ENCODE data around the gene RNF112. TPM values are rescaled to one million over a fixed set of nuclear protein-coding genes. Genes with fewer than 3 reads are reported as not detected.

Gene RNF112
- total RNA-seq, 1 experiment from 2014 or later: not detected

DNA sequence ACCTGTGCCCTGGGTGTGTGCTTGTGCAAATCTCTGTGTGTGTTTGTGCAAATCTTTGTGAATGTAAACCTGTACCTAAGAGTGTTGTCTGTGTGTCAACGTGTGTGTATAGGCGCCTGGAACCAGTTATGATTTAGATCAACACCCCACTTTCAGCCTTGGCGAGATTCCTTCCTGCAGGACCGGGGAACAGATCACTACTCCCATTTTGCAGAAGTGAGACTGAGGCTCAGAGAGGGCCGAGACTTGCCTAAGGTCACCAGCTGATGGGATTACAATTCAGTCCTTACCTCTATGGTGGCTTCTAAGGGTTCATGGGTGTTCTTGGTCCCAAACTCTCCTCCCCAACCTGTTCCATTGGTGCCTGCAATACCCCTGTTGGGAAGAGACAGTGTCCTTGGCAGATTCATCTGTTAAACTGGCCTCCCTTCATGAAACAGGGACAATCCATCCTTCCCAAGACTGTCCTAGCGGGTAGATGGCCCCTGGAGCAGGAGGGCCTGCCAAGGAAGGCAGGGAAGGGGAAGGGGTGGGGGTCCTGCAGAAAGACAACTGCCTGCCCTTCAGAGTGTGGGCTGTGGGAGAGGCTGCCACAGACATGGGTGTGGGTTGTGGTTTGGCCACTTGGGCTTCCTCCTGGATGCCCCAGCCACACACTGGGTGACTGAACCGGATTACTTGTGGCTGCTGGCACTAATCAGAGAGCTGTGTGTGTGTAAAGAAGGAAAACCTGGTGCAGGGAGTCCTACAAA is 39.6 kb upstream of the RNF112 start:
- no peak for DNase-seq (ENCODE audit: low read depth, low spot score)
- in situ Hi-C loops (cut with HindIII; ENCODE audit: low pct_unique_long_range_greater_than_20kb, low sequenced_read_pairs): no loop called here

DNA sequence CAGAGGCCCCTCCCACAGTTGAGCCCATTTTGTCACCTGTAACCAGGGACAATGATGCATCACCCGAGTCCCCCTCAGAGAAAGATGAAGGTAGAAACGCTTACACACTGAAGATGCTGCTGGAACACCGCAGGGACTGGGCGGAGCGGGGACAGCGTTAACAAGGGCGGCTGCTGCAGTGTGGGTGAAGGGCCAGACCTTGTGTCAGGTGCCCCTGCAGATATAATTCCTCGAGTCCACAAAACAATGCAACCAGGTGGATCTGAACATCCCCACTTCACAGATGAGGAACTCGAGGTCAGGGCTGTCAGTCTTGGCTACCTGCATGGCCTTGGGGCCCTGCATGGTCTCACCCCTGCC is 39.0 kb upstream of the RNF112 start:
- in situ Hi-C loops (cut with HindIII; ENCODE audit: low pct_unique_long_range_greater_than_20kb, low sequenced_read_pairs): no loop called here
- DNase-seq (ENCODE audit: low read depth, low spot score): no peak

DNA sequence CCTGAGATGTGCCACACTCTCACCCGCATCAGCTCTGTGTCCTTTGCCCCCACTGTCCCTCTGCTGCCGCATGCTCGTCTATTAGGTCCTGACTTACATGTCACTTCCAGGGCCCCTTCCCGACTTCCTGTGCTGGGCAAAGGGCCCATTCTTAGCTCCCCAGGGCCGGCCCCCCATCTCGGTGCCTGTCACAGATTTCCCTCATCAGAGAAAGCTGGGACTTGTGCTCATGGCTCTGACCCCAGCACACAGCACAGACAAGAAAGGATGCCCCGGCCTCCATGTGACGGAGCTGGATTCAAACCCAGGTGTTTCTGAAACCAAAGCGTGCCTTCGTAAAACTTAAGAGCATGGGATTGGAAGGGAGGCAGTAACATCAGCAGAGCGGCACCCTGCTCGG is 38.6 kb upstream of the RNF112 start:
- no peak for DNase-seq (ENCODE audit: low read depth, low spot score)
- in situ Hi-C loops (cut with HindIII; ENCODE audit: low pct_unique_long_range_greater_than_20kb, low sequenced_read_pairs): no loop called here

DNA sequence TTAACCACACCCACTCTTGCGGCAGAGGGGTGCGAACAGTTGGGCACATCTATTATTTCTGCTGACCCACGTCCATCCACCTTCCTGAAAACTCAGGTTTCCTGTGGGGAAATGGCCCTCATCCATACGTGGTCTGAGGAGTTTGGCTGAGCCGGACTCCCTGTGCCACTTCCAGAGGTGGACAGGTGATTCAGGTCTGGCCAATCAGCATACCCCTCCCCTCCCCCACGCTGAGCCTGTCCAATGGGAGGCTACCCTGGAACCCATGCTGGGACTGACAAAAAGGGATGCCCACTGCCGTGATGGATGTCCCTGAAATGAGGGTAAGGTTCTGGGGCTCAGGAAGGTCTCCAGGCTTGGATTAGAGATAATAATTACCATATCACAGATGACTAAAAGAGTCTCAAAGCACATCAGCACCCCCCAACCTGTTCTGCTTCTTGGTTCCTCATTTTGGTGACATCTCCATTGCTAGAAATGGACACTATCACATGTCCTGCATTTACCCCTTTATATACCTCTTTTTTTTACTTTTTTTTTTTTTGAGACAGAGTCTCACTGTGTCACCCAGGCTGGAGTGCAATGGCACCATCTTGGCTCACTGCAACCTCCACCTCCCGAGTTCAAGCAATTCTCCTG is 38.0 kb upstream of the RNF112 start:
- no peak for DNase-seq (ENCODE audit: low read depth, low spot score)
- in situ Hi-C loops (cut with HindIII; ENCODE audit: low pct_unique_long_range_greater_than_20kb, low sequenced_read_pairs): no loop called here

DNA sequence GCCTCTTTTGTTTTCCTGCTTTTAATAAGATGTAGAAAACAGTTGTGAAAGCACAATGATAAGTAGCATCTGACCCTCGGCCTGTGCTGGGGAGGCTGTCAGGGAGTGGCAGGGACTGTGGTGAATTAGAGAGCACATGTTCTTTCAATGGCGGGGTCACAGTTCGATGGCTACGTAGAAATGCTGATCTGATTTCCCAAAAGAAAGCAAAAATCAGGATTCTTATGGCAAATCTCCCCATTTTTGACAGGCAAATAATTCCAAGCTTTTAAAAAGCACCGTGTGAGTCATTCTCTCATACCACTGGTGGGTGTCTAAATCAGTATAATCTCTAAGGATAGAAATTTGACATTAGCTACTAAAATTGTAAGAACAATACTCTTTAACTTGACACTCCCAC is 36.9 kb upstream of the RNF112 start:
- in situ Hi-C loops (cut with HindIII; ENCODE audit: low pct_unique_long_range_greater_than_20kb, low sequenced_read_pairs): no loop called here
- no peak for DNase-seq (ENCODE audit: low read depth, low spot score)

DNA sequence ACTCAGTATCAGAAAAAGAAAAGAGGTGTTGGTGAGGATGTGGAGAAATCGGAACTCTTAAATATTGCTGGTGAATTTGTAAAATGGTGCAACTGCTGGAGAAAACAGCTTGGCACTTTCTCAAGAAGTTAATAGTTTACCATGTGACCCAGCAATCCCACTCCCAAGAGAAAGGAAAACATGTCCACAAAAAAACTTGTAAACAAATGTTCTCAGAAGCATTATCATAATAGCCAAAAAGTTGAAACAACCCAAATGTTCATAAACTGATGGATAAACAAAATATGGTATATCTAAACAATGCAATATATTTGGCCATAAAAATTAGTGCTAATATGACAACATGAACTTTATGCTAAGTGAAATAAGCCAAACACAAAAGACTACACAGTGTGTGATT is 35.3 kb upstream of the RNF112 start:
- DNase-seq (ENCODE audit: low read depth, low spot score): no peak
- in situ Hi-C loops (cut with HindIII; ENCODE audit: low pct_unique_long_range_greater_than_20kb, low sequenced_read_pairs): no loop called here

DNA sequence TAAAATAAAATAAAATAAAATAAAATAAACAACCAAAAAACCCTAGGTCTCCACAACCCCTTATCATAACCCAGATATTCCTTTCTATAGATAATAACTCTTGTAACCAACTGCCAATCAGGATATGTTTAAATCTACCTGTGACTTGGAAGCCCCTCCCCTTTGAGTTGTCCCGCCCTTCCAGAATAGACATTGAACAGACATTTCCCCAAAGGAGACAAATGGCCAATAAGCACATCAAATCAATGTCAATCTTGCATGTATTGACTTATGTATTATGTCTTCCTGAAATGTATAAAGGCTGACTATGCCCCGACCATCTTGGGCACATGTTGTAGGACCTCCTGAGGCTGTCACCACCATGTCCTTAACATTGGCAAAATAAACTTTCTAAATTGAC is 34.2 kb upstream of the RNF112 start:
- peak; percentile 24 for DNase-seq (ENCODE audit: low read depth, low spot score)
- in situ Hi-C loops (cut with HindIII; ENCODE audit: low pct_unique_long_range_greater_than_20kb, low sequenced_read_pairs): no loop called here

DNA sequence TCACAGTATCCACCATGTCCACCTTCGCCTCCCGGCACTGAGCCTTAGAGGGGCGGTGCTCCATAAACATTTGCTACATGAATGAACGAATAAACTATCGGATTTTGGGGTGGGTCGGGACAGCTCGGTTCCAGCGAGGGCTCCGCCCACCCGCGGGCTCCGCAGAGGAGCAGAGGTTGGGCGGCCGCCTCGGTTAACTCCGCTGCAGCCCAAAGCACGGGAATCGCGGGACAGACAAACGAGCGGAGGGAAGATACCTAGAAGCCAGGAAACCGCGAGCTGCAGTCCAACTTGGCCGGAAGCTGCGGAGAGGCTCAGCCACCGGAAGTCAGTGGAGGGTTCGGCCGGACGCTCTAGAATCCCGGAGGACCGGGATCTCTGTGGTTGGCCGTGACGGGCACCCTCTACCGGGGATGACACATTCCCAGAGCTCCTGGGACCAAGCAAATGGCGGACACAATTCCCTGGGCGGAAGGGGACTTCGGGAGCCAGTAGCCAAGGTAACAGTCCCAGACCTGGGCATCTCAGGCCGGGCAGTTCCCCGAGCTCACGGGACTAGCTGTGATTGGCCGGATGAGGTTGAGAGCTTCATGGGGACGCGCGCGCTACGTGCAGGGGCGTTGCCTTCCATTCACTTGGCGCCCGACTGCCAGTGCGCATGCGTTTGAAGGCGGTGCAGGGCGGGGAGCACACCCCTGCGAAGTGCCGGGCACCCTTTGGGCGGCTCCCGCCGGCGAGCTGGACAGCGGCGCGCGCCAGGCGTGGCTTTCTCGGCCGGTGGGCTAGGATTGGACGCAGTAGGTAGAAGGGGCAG is 33.2 kb upstream of the RNF112 start:
- DNase-seq (ENCODE audit: low read depth, low spot score): peak; percentile 98
- in situ Hi-C loops (cut with HindIII; ENCODE audit: low pct_unique_long_range_greater_than_20kb, low sequenced_read_pairs): no loop called here

DNA sequence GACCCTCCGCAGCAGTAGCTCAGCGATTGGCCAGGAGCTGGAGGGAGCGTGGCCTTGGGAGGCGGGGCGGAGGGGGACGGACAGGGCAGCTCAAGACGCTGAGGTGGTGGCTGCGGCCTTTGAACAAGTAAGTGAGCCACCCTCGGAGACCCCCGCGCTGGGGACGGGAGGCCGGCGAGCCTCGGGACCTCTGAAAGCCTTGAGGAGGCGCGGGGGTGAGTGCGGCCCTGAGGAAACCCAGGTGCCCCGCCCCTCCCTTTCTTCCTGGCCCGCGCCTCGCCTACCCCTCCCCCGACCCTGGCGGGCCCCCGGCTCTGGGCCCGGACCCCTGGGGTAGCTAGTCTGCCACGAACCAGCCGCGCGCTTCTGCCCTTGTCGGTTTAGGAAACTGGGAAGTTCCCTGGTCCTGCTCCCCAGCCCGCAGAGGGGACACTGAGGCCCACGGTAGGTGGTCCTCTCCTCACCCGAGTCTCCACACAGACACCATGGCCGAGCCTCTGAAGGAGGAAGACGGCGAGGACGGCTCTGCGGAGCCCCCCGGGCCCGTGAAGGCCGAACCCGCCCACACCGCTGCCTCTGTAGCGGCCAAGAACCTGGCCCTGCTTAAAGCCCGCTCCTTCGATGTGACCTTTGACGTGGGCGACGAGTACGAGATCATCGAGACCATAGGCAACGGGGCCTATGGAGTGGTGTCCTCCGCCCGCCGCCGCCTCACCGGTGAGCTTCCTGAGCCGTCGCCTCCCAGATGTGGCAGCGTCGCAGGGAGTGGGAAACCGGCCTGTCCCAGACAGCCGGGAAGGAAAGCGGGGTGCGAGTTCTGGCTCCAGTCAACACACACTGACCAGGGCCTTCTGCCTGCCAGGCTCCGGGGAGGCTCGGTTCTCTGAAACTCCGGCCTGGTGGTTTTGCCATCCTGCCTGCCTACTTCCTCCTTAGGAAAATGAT is 32.3 kb upstream of the RNF112 start, which contains the start of gene MAPK7:
Gene MAPK7, plus strand, starts transcription at position 83 of the 945 bp plus-strand sequence. Its CDS starts 403 bp downstream, at position 486.
- in situ Hi-C loops (cut with HindIII; ENCODE audit: low pct_unique_long_range_greater_than_20kb, low sequenced_read_pairs): no loop called here
- no peak for DNase-seq (ENCODE audit: low read depth, low spot score)

DNA sequence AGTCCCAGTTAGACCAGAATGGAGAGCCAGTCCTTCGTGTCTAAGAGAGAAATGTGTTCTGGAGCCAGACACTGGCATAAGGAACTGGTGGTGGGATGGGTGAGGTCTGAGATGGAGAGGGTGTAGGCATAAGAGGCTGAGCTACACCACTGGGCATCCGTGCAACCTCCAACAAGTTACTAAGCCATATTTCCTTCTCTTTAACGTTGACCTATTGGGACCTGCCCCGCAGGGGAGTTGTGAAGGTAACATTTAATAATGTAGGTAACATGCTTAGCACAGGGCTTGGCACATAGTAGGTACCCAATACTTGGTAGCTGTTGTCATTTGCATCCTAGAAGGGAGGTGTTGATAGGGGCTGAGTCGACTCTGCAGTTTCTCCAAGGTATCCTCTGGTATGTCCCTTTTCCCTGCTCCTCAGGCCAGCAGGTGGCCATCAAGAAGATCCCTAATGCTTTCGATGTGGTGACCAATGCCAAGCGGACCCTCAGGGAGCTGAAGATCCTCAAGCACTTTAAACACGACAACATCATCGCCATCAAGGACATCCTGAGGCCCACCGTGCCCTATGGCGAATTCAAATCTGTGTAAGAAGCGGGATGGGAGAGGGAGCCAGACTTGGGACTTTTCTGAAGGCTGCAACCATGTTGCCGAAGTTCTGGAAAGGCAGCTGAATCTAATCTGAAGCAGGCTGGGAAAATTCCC is 31.5 kb upstream of the RNF112 start:
- in situ Hi-C loops (cut with HindIII; ENCODE audit: low pct_unique_long_range_greater_than_20kb, low sequenced_read_pairs): no loop called here
- no peak for DNase-seq (ENCODE audit: low read depth, low spot score)

DNA sequence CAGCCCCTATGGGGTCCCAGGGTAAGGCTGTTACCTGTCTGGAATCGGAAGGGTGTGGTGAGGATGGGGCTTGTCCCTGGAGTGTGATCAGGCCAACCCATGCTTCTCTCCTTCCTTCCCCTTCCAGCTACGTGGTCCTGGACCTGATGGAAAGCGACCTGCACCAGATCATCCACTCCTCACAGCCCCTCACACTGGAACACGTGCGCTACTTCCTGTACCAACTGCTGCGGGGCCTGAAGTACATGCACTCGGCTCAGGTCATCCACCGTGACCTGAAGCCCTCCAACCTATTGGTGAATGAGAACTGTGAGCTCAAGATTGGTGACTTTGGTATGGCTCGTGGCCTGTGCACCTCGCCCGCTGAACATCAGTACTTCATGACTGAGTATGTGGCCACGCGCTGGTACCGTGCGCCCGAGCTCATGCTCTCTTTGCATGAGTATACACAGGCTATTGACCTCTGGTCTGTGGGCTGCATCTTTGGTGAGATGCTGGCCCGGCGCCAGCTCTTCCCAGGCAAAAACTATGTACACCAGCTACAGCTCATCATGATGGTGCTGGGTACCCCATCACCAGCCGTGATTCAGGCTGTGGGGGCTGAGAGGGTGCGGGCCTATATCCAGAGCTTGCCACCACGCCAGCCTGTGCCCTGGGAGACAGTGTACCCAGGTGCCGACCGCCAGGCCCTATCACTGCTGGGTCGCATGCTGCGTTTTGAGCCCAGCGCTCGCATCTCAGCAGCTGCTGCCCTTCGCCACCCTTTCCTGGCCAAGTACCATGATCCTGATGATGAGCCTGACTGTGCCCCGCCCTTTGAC is 30.3 kb upstream of the RNF112 start:
- in situ Hi-C loops (cut with HindIII; ENCODE audit: low pct_unique_long_range_greater_than_20kb, low sequenced_read_pairs): no loop called here
- no peak for DNase-seq (ENCODE audit: low read depth, low spot score)

DNA sequence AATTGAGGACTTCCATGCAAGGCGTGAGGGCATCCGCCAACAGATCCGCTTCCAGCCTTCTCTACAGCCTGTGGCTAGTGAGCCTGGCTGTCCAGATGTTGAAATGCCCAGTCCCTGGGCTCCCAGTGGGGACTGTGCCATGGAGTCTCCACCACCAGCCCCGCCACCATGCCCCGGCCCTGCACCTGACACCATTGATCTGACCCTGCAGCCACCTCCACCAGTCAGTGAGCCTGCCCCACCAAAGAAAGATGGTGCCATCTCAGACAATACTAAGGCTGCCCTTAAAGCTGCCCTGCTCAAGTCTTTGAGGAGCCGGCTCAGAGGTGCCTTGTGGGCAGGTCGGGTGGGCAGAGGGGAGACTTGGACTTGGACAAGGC is 29.7 kb upstream of the RNF112 start:
- in situ Hi-C loops (cut with HindIII; ENCODE audit: low pct_unique_long_range_greater_than_20kb, low sequenced_read_pairs): no loop called here
- DNase-seq (ENCODE audit: low read depth, low spot score): no peak

DNA sequence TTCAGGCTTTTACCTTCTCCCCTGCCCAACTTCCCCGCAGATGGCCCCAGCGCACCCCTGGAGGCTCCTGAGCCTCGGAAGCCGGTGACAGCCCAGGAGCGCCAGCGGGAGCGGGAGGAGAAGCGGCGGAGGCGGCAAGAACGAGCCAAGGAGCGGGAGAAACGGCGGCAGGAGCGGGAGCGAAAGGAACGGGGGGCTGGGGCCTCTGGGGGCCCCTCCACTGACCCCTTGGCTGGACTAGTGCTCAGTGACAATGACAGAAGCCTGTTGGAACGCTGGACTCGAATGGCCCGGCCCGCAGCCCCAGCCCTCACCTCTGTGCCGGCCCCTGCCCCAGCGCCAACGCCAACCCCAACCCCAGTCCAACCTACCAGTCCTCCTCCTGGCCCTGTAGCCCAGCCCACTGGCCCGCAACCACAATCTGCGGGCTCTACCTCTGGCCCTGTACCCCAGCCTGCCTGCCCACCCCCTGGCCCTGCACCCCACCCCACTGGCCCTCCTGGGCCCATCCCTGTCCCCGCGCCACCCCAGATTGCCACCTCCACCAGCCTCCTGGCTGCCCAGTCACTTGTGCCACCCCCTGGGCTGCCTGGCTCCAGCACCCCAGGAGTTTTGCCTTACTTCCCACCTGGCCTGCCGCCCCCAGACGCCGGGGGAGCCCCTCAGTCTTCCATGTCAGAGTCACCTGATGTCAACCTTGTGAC is 29.1 kb upstream of the RNF112 start:
- in situ Hi-C loops (cut with HindIII; ENCODE audit: low pct_unique_long_range_greater_than_20kb, low sequenced_read_pairs): no loop called here
- DNase-seq (ENCODE audit: low read depth, low spot score): no peak

DNA sequence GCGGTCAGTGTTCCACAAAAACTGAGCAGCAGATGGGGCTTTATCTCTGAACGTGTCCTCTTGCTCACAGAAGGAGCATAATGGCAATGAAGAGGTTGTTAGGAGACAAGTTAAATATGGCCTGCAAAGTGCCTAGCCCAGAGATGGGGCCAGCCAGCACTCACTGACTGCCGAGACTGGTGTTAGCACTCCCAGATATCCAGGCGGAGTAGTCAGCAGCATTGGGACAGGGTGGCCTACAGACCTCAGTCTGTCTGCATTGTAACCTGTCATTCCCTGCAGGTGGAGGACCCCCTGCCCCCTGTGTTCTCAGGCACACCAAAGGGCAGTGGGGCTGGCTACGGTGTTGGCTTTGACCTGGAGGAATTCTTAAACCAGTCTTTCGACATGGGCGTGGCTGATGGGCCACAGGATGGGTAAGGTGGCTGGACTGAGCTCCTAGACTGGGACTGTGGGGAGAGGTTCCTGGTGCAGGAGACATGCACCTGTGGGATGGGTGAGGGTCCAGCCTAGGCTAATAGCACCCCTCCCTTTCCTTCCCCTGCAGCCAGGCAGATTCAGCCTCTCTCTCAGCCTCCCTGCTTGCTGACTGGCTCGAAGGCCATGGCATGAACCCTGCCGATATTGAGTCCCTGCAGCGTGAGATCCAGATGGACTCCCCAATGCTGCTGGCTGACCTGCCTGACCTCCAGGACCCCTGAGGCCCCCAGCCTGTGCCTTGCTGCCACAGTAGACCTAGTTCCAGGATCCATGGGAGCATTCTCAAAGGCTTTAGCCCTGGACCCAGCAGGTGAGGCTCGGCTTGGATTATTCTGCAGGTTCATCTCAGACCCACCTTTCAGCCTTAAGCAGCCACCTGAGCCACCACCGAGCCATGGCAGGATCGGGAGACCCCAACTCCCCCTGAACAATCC is 28.2 kb upstream of the RNF112 start:
- DNase-seq (ENCODE audit: low read depth, low spot score): no peak
- in situ Hi-C loops (cut with HindIII; ENCODE audit: low pct_unique_long_range_greater_than_20kb, low sequenced_read_pairs): no loop called here
